Spleen (tissue), 11 donors: ENCODE results near the gene KCNH8. TPM values are rescaled to one million over a fixed set of nuclear protein-coding genes. Genes with fewer than 3 reads are reported as not detected.

Source experiments
- DNase-seq: peaks from one replicate; pipeline ENCODE4 v3.0.0-alpha.2; 2020
- H3K27ac ChIP-seq, 8 donors: fragments of 200-600 bp; sonication (generic) in 7 of 8; 1 replicate in 4 of 8; 2 replicates in 4 of 8; pipeline versions ENCODE4 v1.5.0 to v1.8.0; 2016 to 2021; ENCODE audit warnings: inconsistent platforms in 4 of 8, mild to moderate bottlenecking in 4 of 8, moderate library complexity in 1 of 8
- H3K27me3 ChIP-seq, 7 donors: fragments of 200-600 bp; sonication (generic) in 6 of 7; replicated peaks in 1 of 7; 1 replicate in 4 of 7; 2 replicates in 3 of 7; pipeline versions ENCODE4 v1.5.0 to v1.8.0; 2016 to 2021; ENCODE audit warnings: inconsistent platforms in 3 of 7, mild to moderate bottlenecking in 1 of 7
- H3K36me3 ChIP-seq, 6 donors: fragments of 200-600 bp; sonication (generic) in 5 of 6; 1 replicate in 4 of 6; 2 replicates in 2 of 6; pipeline versions ENCODE4 v1.5.0 to v1.8.0; 2016 to 2021; ENCODE audit warnings: inconsistent platforms in 2 of 6
- H3K4me1 ChIP-seq, 6 donors: fragments of 200-600 bp; sonication (generic) in 5 of 6; 1 replicate in 3 of 6; 2 replicates in 3 of 6; pipeline versions ENCODE4 v1.5.0 to v1.8.0; 2016 to 2021; ENCODE audit warnings: inconsistent platforms in 3 of 6
- H3K4me3 ChIP-seq, 8 donors: fragments of 200-600 bp; sonication (generic) in 7 of 8; 1 replicate in 4 of 8; 2 replicates in 4 of 8; pipeline versions ENCODE4 v1.5.0 to v1.8.0; 2016 to 2021; ENCODE audit warnings: inconsistent platforms in 4 of 8, mild to moderate bottlenecking in 4 of 8, moderate library complexity in 2 of 8
- H3K9me3 ChIP-seq, 8 donors: fragments of 200-600 bp; sonication (generic) in 7 of 8; 1 replicate in 4 of 8; 2 replicates in 4 of 8; pipeline versions ENCODE4 v1.5.0 to v1.8.0; 2016 to 2021; ENCODE audit warnings: inconsistent platforms in 4 of 8
- POLR2A ChIP-seq, 3 donors: fragments of 450-650 bp; IDR thresholded peaks; one replicate each; pipeline ENCODE4 v1.5.1; 2017; ENCODE audit warnings: antibody characterized with exemption in 3 of 3, mild to moderate bottlenecking in 1 of 3
- POLR2AphosphoS5 ChIP-seq, 3 donors: sonication (generic); formaldehyde crosslinking; IDR thresholded peaks; one replicate each; pipeline ENCODE4 v1.5.1; 2017; ENCODE audit warnings: antibody characterized with exemption in 3 of 3
- WGBS, 5 donors: extraction: QIAGEN DNeasy Blood & Tissue Kit in 3 of 5; methylation state at CpG; one replicate each; pipeline versions ENCODE4 v1.1.5 to v1.1.7; 2013 to 2018; 5-methylcytosine and 5-hydroxymethylcytosine counted together
- intact Hi-C: fragments of 100-400 bp; cut with DNase I; formaldehyde crosslinking; loops from one replicate; pipeline ENCODE4 v1.15.0; 2023; ENCODE audit warnings: low total_unique reads
- polyA plus RNA-seq, 3 donors: library from polyadenylated mRNA; stranded (reverse); fragments of 200-250 nt; gene quantifications; one replicate each; pipeline ENCODE4 v1.2.1, GENCODE V29; 2013
- total RNA-seq, 7 donors: library from RNA; depleted of rRNA in 3 of 7; stranded (reverse); fragments of >200 nt in 3 of 7; fragmentation: NEBNext Ultra II Directional in 4 of 7; extraction: Animal tissue kit (Norgen Biotek cat#: 25700) in 4 of 7; gene quantifications; one replicate each; pipeline versions ENCODE4 v1.1.0 to v1.2.1, GENCODE V29; 2016 to 2021
- TF ChIP-seq, protein P1 (sequence below), 11 experiments: fragments of 200-600 bp in 7 of 11; fragments of 450-650 bp in 4 of 11; sonication (generic) in 4 of 11; IDR thresholded peaks in 8 of 11; conservative IDR thresholded peaks in 3 of 11; 1 replicate in 7 of 11; 2 replicates in 4 of 11; pipeline versions ENCODE4 v1.4.0 to v1.8.0; 2016 to 2021; ENCODE audit warnings: antibody characterized with exemption in 11 of 11, inconsistent platforms in 4 of 11, mild to moderate bottlenecking in 1 of 11
- donor health status: healthy with polysubstance abuse.
- donor health status: DM: no; HTN: no; CAD: no; lungs with moderate emphysema.
- donor health status: DM: no; HTN: no; CAD: no.
- donor health status: Bipolar disorder and iron deficiency.
- donor health status: healthy.
- donor health status: DM: no; HTN: no; CAD: no.
- donor health status: DM: yes; HTN: yes; CAD: no.

The KCNH8 gene
- total and polyA plus RNA-seq, 10 donors = 0.70 to 3.1 (median 2.2) TPM

- 0 to 1% (median 0%) methylated on average over 26 to 60 of the region's 60 CpGs for WGBS, 5 donors
- peaks cover 0 to 41% (median 14%) of the 10 kb centered on the region in 7 donors for H3K27me3 ChIP-seq
- TF ChIP-seq, protein P1, sequence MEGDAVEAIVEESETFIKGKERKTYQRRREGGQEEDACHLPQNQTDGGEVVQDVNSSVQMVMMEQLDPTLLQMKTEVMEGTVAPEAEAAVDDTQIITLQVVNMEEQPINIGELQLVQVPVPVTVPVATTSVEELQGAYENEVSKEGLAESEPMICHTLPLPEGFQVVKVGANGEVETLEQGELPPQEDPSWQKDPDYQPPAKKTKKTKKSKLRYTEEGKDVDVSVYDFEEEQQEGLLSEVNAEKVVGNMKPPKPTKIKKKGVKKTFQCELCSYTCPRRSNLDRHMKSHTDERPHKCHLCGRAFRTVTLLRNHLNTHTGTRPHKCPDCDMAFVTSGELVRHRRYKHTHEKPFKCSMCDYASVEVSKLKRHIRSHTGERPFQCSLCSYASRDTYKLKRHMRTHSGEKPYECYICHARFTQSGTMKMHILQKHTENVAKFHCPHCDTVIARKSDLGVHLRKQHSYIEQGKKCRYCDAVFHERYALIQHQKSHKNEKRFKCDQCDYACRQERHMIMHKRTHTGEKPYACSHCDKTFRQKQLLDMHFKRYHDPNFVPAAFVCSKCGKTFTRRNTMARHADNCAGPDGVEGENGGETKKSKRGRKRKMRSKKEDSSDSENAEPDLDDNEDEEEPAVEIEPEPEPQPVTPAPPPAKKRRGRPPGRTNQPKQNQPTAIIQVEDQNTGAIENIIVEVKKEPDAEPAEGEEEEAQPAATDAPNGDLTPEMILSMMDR (IDR thresholded peaks at IDR 0.05 in 8 of 11, conservative IDR thresholded peaks at IDR 0.05 in 3 of 11) = peak in 10 of 11 experiments; percentile 11 to 60 (median 52)
- TF ChIP-seq POLR2AphosphoS5 (IDR thresholded peaks at IDR 0.05) (peak; percentile 2 to 63 (median 60)), POLR2A (IDR thresholded peaks at IDR 0.05) (no peak)
- DNase-seq = peak; percentile 90
- H3K4me1 ChIP-seq = peaks cover 4 to 35% (median 21%) of the 10 kb centered on the region in 6 donors
- peak overlapping the region; percentile 57 to 84 (median 68) for H3K4me3 ChIP-seq
- intact Hi-C loops = no loop called here
- no peaks in the 10 kb centered on the region for H3K36me3 ChIP-seq
- peak overlapping the region; percentile 35 to 78 (median 68) for H3K27ac ChIP-seq
- peaks cover 0 to 10% (median 6%) of the 10 kb centered on the region in 8 donors for H3K9me3 ChIP-seq
Measured at GRCh38 chr3:19146685-19147650, 1.3 kb upstream of the KCNH8 start.

GRCh38 chr3:19148768-19149091, 420 bp downstream of the KCNH8 start:
- H3K4me3 ChIP-seq = peak overlapping the region in 7 of 8 donors; percentile 57 to 84 (median 68)

DNA sequence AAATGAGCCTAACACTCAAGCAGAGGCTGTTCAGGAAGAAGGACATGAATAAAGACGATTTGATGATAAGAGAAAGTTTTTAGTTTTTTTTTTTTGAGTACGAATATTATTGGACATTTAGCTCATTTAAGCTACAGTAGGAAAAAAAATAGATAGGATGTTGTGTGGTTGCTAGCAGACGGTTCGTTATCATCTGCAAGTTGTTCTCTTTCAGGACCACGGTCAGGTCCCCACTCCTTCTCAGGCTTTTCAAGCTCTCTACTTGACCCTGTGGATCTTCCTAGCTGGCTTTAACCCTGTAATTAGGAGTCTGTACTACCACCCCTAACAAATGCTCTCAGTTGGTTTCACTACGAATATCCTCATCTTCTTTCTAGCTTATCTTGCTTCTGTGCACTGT, 1.1 kb downstream of the KCNH8 start:
- 2 to 3% (median 3%) methylated on average over 6 of the region's 6 CpGs for WGBS, 5 donors
- intact Hi-C loops = no loop called here
- Histone ChIP-seq H3K27ac (no peak overlapping the region), H3K4me3 (no peak overlapping the region), H3K4me1 (peaks cover 4 to 35% (median 21%) of the 10 kb centered on the region in 6 donors), H3K9me3 (peaks cover 0 to 10% (median 6%) of the 10 kb centered on the region in 8 donors), H3K36me3 (no peaks in the 10 kb centered on the region), H3K27me3 (peaks cover 0 to 47% (median 14%) of the 10 kb centered on the region in 7 donors)
- no peak for TF ChIP-seq POLR2A (IDR thresholded peaks at IDR 0.05)
- no peak for TF ChIP-seq POLR2AphosphoS5 (IDR thresholded peaks at IDR 0.05)
- TF ChIP-seq, protein P1 (IDR thresholded peaks at IDR 0.05 in 8 of 11, conservative IDR thresholded peaks at IDR 0.05 in 3 of 11) = no peak
- DNase-seq = no peak

More at GRCh38 chr3:19148768-19149091, 420 bp downstream of the KCNH8 start:
- DNase-seq = no peak
- 3 to 6% (median 5%) methylated on average over 12 of the region's 12 CpGs for WGBS, 5 donors
- peaks cover 4 to 35% (median 21%) of the 10 kb centered on the region in 6 donors for H3K4me1 ChIP-seq
- no peak for TF ChIP-seq POLR2AphosphoS5 (IDR thresholded peaks at IDR 0.05)
- TF ChIP-seq, protein P1 (IDR thresholded peaks at IDR 0.05 in 8 of 11, conservative IDR thresholded peaks at IDR 0.05 in 3 of 11) = no peak
- TF ChIP-seq POLR2A (IDR thresholded peaks at IDR 0.05) = no peak
- H3K27me3 ChIP-seq = peaks cover 0 to 47% (median 14%) of the 10 kb centered on the region in 7 donors
- H3K27ac ChIP-seq = no peak overlapping the region
- intact Hi-C loops = no loop called here
- no peaks in the 10 kb centered on the region for H3K36me3 ChIP-seq
- peaks cover 0 to 10% (median 6%) of the 10 kb centered on the region in 8 donors for H3K9me3 ChIP-seq

- H3K27me3 ChIP-seq = peaks cover 0 to 47% (median 14%) of the 10 kb centered on the region in 7 donors
- no peak overlapping the region for H3K27ac ChIP-seq
- 87 to 92% (median 88%) methylated on average over 1 of the region's 1 CpG for WGBS, 5 donors
- no peaks in the 10 kb centered on the region for H3K36me3 ChIP-seq
- peaks cover 4 to 32% (median 21%) of the 10 kb centered on the region in 6 donors for H3K4me1 ChIP-seq
- H3K4me3 ChIP-seq = no peak overlapping the region
- no peaks in the 10 kb centered on the region for H3K9me3 ChIP-seq
- DNase-seq = no peak
- intact Hi-C loops = no loop called here
- TF ChIP-seq POLR2A (IDR thresholded peaks at IDR 0.05) = no peak
- no peak for TF ChIP-seq POLR2AphosphoS5 (IDR thresholded peaks at IDR 0.05)
- TF ChIP-seq, protein P1 (IDR thresholded peaks at IDR 0.05 in 8 of 11, conservative IDR thresholded peaks at IDR 0.05 in 3 of 11) = no peak
Measured at GRCh38 chr3:19151171-19151570, 2.9 kb downstream of the KCNH8 start.
